ENCODE measurements around the gene HIPK4.
"Not testable (repeated sequence)": the region's sequence is repeated elsewhere in the genome, so short reads cannot be mapped to it uniquely, and the experiment has no call there.

The HIPK4 gene

DNA sequence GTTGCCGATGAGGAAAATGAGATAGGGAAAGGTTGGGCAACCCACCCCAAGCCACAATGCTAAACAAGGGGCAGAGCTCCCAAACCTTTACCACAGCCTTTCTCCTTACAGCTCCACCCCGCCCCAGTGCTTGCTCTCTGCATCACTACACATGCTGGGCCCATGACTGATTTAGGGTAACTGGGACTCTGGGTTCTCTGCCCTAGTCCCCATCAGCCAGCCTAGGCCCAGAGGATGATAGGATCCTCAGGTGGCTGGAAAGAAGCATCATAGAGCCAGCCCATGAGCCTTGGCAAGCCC, 53.4 kb downstream of the HIPK4 start:
- TF ChIP-seq, protein P1, sequence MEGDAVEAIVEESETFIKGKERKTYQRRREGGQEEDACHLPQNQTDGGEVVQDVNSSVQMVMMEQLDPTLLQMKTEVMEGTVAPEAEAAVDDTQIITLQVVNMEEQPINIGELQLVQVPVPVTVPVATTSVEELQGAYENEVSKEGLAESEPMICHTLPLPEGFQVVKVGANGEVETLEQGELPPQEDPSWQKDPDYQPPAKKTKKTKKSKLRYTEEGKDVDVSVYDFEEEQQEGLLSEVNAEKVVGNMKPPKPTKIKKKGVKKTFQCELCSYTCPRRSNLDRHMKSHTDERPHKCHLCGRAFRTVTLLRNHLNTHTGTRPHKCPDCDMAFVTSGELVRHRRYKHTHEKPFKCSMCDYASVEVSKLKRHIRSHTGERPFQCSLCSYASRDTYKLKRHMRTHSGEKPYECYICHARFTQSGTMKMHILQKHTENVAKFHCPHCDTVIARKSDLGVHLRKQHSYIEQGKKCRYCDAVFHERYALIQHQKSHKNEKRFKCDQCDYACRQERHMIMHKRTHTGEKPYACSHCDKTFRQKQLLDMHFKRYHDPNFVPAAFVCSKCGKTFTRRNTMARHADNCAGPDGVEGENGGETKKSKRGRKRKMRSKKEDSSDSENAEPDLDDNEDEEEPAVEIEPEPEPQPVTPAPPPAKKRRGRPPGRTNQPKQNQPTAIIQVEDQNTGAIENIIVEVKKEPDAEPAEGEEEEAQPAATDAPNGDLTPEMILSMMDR (IDR thresholded peaks at IDR 0.05), result no peak
- H3K36me3 ChIP-seq, result peaks cover 40 to 55% (median 48%) of the 10 kb centered on the region in 3 donors
- H3K4me1 ChIP-seq, result peaks cover 0 to 22% (median 7%) of the 10 kb centered on the region in 4 donors
- H3K27me3 ChIP-seq, result no peaks in the 10 kb centered on the region
- no peak overlapping the region for H3K27ac ChIP-seq
- DNase-seq, result no peak
- no peaks in the 10 kb centered on the region for H3K9me3 ChIP-seq
- intact Hi-C loops (cut with DNase I; ENCODE audit: low total_unique reads), result no loop called here
- no peak overlapping the region for H3K4me3 ChIP-seq

DNA sequence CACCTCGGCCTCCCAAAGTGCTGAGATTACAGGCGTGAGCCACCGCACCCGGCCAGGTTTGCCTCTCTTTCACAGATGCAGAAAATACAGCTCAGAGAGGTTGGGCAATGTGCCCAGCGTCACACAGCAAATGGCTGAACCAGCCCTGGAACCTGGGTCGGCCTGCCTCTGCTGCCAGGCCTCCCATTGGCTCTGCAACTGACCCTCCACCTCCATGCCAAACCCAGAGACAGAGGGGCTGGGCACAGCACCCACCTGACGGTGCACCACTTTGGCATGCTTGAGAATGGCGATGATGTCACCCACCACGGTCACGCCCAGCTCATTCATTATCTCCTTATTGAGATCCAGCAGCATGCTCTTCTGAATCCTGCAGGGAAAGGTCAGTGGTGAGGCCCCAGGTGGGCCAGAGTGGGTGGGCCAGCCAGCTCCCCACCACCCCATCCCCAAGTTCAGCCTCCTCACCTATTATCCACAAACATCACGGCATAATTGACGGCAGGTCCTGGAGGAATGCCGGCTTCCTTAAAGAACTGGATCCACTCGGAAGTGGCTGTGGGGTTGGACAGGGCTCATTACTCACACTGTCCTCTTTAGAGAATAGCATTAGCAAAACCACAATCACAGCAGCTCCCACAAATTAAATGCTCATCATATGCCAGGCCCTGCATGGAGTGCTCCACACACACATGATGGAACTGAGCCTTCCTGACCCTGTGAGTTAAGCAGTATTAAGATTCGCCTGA, 54.0 kb downstream of the HIPK4 start:
- DNase-seq, result no peak
- Histone ChIP-seq H3K36me3 (peaks cover 45 to 60% (median 53%) of the 10 kb centered on the region in 3 donors), H3K27ac (no peak overlapping the region), H3K4me1 (peaks cover 0 to 17% (median 4%) of the 10 kb centered on the region in 4 donors), H3K9me3 (no peaks in the 10 kb centered on the region), H3K27me3 (no peaks in the 10 kb centered on the region), H3K4me3 (no peak overlapping the region)
- intact Hi-C loops (cut with DNase I; ENCODE audit: low total_unique reads), result no loop called here
- TF ChIP-seq, protein P1 (IDR thresholded peaks at IDR 0.05), result no peak

DNA sequence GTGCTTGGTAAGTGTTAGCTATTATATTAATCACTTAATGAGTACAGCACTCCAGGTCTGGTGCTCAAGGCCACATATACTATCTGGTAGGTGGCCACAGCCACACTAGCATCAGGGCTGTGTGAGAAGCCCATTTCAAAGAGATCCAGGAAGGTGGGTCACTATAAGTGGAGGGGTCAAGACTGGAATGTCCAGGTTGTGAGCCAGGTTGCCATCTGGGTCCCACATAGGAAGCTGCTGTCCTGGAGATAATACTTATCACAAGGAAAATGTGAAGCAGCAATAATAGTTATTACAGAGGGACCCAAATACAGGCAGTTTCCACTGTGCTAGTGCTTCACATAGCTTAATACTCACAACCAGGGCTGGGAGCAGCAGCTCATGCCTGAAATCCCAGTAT, 54.9 kb downstream of the HIPK4 start:
- Histone ChIP-seq H3K36me3 (peaks cover 50 to 67% (median 62%) of the 10 kb centered on the region in 3 donors), H3K27me3 (no peaks in the 10 kb centered on the region), H3K4me1 (peaks cover 0 to 8% (median 0%) of the 10 kb centered on the region in 4 donors), H3K27ac (no peak overlapping the region), H3K9me3 (no peaks in the 10 kb centered on the region), H3K4me3 (no peak overlapping the region)
- intact Hi-C loops (cut with DNase I; ENCODE audit: low total_unique reads), result no loop called here
- TF ChIP-seq, protein P1 (IDR thresholded peaks at IDR 0.05), result no peak
- DNase-seq, result no peak

DNA sequence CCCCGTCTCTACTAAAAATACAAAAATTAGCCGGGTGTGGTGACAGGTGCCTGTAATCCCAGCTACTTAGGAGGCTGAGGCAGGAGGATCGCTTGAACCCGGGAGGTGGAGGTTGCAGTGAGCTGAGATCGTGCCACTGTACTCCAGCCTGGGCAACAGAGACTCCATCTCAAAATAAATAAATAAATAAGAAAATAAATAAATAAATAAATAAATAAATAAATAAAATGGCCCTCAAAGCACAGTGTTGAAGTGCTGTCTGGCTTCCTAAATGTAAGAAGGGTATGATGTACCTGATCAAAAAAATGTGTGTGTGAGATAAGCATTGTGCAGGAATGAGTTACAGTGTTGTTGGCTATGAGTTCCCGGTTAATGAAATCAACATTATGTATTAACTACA, 56.9 kb downstream of the HIPK4 start:
- H3K27ac ChIP-seq; H3K4me1 ChIP-seq; H3K27me3 ChIP-seq; DNase-seq; H3K4me3 ChIP-seq; intact Hi-C loops (cut with DNase I; ENCODE audit: low total_unique reads); H3K9me3 ChIP-seq: not testable (repeated sequence)
- peaks cover 67 to 82% (median 74%) of the 10 kb centered on the region in 3 donors for H3K36me3 ChIP-seq

DNA sequence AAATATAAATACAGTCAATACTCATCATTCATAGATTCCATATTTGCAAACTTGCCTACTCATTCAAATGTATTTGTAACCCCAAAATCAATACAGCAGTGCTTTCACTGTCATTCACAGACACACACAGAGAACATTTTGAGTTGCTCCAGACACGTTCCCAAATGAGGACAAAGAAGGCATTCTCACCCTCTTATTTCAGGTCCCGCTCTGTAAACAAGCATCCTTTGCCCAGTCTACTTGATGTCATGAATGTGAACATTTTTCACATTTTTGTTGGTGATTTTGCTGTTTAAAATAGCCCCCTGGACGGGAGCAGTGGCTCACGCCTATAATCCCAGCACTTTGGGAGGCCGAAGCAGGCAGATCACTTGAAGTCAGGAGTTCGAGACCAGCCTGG, 57.3 kb downstream of the HIPK4 start:
- DNase-seq, result no peak
- intact Hi-C loops (cut with DNase I; ENCODE audit: low total_unique reads), result no loop called here
- Histone ChIP-seq H3K27me3 (no peaks in the 10 kb centered on the region), H3K4me3 (no peak overlapping the region), H3K36me3 (peaks cover 71 to 86% (median 78%) of the 10 kb centered on the region in 3 donors), H3K9me3 (no peaks in the 10 kb centered on the region), H3K4me1 (no peaks in the 10 kb centered on the region), H3K27ac (no peak overlapping the region)
- TF ChIP-seq, protein P1 (IDR thresholded peaks at IDR 0.05), result no peak

DNA sequence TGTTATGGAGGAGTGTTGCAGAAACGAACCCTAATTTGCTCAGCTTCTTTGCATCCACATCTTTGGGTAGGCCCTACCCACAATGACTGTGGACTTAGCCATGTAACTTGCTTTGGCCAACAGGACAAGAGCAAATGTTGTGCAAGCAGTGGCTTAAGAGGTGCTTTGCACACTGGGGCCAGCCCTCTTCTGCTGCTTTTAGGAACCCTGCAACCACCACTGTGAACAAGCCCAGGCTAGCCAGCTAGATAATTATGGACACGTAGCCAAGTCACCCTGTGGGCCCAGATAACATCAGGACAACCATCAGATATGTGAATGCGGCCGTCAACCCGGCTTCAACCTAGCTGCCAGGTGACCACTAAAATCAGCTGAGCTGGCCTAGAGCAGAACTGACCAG, 58.9 kb downstream of the HIPK4 start:
- Histone ChIP-seq H3K4me1 (no peaks in the 10 kb centered on the region), H3K36me3 (peaks cover 84 to 100% (median 91%) of the 10 kb centered on the region in 3 donors), H3K27me3 (no peaks in the 10 kb centered on the region), H3K4me3 (no peak overlapping the region), H3K9me3 (no peaks in the 10 kb centered on the region), H3K27ac (no peak overlapping the region)
- DNase-seq, result no peak
- TF ChIP-seq, protein P1 (IDR thresholded peaks at IDR 0.05), result no peak
- intact Hi-C loops (cut with DNase I; ENCODE audit: low total_unique reads), result no loop called here

Measured in tibial artery (tissue), 4 donors.